Chondrocyte (in vitro differentiated cells): Measurements from ENCODE around the gene PRKCB. TPM values are rescaled to one million over a fixed set of nuclear protein-coding genes. Genes with fewer than 3 reads are reported as not detected.
A peak's percentile ranks its signal among the peaks of the same experiment; 100 is the strongest.

Experiments
- DNase-seq: peaks from one replicate; pipeline ENCODE4 v3.0.0; 2021; ENCODE audit warnings: mixed read lengths, low spot score
- H3K27ac Mint-ChIP-seq: one replicate; pipeline ENCODE4 v1.8.0; 2021; ENCODE audit warnings: mild to moderate bottlenecking, moderate library complexity, mixed read lengths; ENCODE audit not compliant: unreplicated experiment
- H3K27me3 Mint-ChIP-seq: 2 replicates; pipeline ENCODE4 v1.8.0; 2021; ENCODE audit warnings: low read depth, mixed read lengths
- H3K36me3 Mint-ChIP-seq: 2 replicates; pipeline ENCODE4 v1.8.0; 2021; ENCODE audit warnings: low read depth, mixed read lengths
- H3K4me1 Mint-ChIP-seq: 2 replicates; pipeline ENCODE4 v1.8.0; 2021; ENCODE audit warnings: low read depth, mild to moderate bottlenecking, mixed read lengths
- H3K4me3 Mint-ChIP-seq: one replicate; pipeline ENCODE4 v1.8.0; 2021; ENCODE audit warnings: mild to moderate bottlenecking, moderate library complexity, mixed read lengths; ENCODE audit not compliant: unreplicated experiment
- H3K9me3 Mint-ChIP-seq: 2 replicates; pipeline ENCODE4 v1.8.0; 2021; ENCODE audit warnings: low read depth, mixed read lengths
- total RNA-seq: library from RNA; stranded (reverse); gene quantifications from 3 replicates; pipeline ENCODE4 v1.2.1, GENCODE V29; 2021
- TF ChIP-seq, protein P1 (sequence below): fragments of 200-600 bp; sonication (generic); IDR thresholded peaks from 2 replicates; pipeline ENCODE4 v1.5.0; 2021; ENCODE audit warnings: antibody characterized with exemption, mild to moderate bottlenecking, moderate library complexity

Gene PRKCB
- total RNA-seq, 1 donor from 2014 or later: not detected

DNA sequence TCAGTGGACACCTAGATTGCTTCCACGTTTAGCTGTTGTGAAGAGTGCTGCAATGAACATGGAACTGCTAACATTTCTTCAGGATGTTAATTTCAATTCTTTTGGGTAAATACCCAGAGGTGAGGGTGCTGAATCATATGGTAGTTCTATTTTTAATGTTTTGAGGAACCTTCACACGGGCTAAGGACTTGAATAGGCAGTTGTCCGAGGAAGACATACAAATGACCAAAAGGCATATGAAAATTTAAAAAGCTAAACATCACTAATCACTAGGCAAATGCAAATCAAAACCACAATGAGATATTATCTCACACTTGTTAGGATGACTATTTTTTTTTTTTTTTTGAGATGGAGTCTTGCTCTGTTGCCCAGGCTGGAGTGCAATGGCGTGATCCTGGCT lies 173.3 kb downstream of the PRKCB start:
- H3K4me1 Mint-ChIP-seq: no peaks in the 10 kb centered on the region
- TF ChIP-seq, protein P1, sequence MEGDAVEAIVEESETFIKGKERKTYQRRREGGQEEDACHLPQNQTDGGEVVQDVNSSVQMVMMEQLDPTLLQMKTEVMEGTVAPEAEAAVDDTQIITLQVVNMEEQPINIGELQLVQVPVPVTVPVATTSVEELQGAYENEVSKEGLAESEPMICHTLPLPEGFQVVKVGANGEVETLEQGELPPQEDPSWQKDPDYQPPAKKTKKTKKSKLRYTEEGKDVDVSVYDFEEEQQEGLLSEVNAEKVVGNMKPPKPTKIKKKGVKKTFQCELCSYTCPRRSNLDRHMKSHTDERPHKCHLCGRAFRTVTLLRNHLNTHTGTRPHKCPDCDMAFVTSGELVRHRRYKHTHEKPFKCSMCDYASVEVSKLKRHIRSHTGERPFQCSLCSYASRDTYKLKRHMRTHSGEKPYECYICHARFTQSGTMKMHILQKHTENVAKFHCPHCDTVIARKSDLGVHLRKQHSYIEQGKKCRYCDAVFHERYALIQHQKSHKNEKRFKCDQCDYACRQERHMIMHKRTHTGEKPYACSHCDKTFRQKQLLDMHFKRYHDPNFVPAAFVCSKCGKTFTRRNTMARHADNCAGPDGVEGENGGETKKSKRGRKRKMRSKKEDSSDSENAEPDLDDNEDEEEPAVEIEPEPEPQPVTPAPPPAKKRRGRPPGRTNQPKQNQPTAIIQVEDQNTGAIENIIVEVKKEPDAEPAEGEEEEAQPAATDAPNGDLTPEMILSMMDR: no peak
- H3K4me3 Mint-ChIP-seq: no peak overlapping the region
- H3K27me3 Mint-ChIP-seq: peaks cover 7% of the 10 kb centered on the region
- H3K27ac Mint-ChIP-seq: no peak overlapping the region
- no peaks in the 10 kb centered on the region for H3K36me3 Mint-ChIP-seq
- no peak for DNase-seq
- no peaks in the 10 kb centered on the region for H3K9me3 Mint-ChIP-seq

DNA sequence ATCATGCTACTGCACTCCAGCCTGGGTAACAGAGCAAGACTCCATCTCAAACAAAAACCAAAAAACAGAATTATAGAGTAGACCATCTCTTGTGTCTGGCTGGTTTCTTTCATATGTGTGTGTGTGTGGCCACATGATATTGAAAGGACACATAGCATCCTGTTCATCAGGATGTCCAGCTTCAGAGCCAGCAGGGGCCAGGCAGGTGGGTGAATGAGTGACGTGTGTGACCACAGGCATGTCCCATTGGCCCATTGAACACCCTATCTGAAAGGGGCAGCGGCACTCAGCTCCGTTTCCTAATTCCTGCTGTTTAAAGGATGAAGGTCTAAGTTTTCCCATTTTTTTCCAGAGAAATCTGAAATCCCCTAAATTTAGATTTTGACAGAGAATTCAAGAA lies 174.2 kb downstream of the PRKCB start:
- Mint-ChIP-seq H3K4me1 (no peaks in the 10 kb centered on the region), H3K4me3 (no peak overlapping the region), H3K27me3 (peaks cover 7% of the 10 kb centered on the region), H3K9me3 (no peaks in the 10 kb centered on the region), H3K27ac (no peak overlapping the region), H3K36me3 (no peaks in the 10 kb centered on the region)
- TF ChIP-seq, protein P1: no peak
- DNase-seq: no peak

DNA sequence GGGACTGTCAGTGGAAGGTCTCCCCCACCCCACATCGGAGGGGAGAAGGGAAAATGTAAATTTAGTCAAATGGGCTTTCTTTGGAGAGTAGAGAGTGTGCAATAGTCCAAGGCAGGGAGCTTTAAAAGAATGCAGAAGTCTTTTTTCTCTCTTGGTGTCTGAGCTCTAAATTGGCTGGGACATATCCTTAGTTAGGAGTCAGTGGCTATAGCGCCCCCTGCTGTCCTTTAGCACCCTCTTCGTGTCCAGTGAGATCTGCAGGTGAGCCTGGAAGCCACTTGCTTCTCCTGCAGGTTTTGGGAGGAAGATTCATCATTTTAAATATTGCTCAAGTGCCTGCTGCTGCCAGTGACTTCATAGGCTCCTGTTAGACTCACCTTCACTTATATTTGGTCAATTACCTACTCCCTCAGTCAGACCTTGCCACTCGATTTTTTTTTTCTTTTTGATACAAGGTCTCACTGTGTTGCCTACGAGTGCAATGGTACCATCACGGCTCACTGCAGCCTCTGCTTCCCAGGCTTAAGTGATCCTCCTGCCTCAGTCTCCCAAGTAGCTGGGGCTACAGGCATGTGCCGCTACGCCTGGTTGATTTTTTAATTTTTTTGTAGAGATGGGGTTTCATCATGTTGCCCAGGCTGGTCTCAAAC lies 174.8 kb downstream of the PRKCB start:
- no peak for DNase-seq
- Mint-ChIP-seq H3K4me1 (no peaks in the 10 kb centered on the region), H3K9me3 (no peaks in the 10 kb centered on the region), H3K36me3 (no peaks in the 10 kb centered on the region), H3K4me3 (no peak overlapping the region), H3K27ac (no peak overlapping the region), H3K27me3 (peaks cover 7% of the 10 kb centered on the region)
- TF ChIP-seq, protein P1: peak; percentile 81

DNA sequence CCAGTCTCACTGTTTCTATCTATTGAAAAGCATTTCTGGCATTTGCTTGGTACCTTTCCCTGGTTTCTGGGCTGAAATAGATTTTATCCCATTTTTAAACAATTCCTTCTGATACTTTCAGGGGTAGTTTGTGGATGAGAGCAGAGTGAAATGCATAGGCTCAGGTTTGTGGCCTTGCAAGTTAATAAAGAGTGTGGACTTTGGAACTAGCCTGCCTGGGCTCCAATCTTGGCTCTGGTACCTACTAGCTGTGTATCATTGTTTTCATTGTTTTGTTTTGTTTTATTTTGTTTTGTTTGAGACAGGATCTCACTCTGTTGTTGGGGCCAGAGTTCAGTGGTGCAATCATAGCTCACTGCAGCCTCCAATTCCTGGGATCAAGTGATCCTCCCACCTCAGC lies 175.5 kb downstream of the PRKCB start:
- H3K4me3 Mint-ChIP-seq: no peak overlapping the region
- no peaks in the 10 kb centered on the region for H3K4me1 Mint-ChIP-seq
- H3K27me3 Mint-ChIP-seq: peaks cover 7% of the 10 kb centered on the region
- no peaks in the 10 kb centered on the region for H3K9me3 Mint-ChIP-seq
- no peak overlapping the region for H3K27ac Mint-ChIP-seq
- TF ChIP-seq, protein P1: no peak
- no peak for DNase-seq
- H3K36me3 Mint-ChIP-seq: no peaks in the 10 kb centered on the region

DNA sequence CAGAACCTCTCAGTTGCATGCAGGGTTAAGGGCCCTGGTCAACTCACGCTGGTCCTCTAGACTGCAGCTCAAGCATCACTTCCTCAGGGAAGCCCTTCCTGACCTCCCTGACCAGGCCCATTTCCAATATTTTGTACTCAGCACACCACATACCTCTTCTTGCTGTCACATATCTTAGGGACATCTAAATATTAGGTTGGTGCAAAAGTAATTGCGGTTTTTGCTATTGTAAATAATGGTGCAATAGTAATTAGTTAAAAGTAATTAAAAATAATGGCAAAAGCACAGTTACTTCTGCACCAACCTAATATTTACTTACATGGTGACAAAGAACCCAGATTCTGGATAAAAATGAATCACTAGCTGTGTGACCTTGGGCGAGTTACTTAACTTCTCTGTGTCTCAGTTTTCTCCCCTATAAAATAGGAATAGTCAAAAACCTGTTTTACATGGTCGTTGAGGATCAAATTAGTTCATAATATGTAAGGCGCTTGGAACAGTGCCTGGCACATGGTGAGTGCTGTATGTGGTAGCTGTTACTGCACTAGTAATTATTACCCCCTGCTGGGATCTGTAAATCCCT lies 177.4 kb downstream of the PRKCB start:
- Mint-ChIP-seq H3K9me3 (no peaks in the 10 kb centered on the region), H3K27me3 (peaks cover 3% of the 10 kb centered on the region), H3K4me1 (no peaks in the 10 kb centered on the region), H3K4me3 (no peak overlapping the region), H3K27ac (no peak overlapping the region), H3K36me3 (no peaks in the 10 kb centered on the region)
- TF ChIP-seq, protein P1: no peak
- no peak for DNase-seq
